Activated CD4-positive, CD25-positive, alpha-beta regulatory T cell (primary cell): ENCODE data around the gene NDUFB2.
"Not testable (repeated sequence)": the region's sequence is repeated elsewhere in the genome, so short reads cannot be mapped to it uniquely, and the experiment has no call there.

Experiments
- DNase-seq, 4 experiments: peaks; one replicate each; lab custom pipeline; 2025; lab: John Stamatoyannopoulos, UW

NDUFB2 gene

DNA sequence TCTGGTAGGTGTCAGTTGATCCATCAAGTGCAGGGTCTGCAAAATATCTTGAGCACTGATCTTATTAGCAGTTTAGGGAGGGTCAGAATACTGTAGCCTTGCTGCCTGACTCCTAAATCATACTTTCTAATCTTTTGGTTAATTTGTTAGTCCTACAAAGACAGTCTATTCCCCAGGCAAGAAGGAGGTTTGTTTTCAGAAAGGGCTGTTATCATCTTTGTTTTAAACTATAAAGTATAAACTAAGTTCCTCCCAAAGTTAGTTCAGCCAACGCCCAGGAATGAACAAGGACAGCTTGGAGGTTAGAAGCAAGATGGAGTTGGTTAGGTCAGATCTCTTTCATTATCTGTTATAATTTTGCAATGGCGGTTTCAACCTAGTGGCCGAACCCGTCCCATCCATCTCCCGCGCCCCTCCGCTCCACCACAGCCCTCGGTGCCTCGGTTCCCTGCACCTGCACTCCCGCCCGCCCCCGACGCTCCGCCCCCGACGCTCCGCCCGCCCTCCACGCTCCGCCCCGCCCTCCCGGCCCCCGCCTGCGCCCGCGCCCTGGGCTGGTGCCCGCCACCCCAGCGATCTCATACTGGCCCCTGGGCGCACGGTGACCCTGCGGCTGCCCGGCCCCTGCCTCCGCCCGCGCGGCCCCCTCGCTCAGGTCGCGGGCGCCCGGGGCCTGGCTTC lies 24.0 kb upstream of the NDUFB2 start, which contains the start of gene ADCK2:
TSS of gene ADCK2 (plus strand) at position 564 of the 681 bp plus-strand sequence. CDS start 386 bp downstream, outside the sequence.
- peak; percentile 43 to 53 (median 46) for DNase-seq

DNA sequence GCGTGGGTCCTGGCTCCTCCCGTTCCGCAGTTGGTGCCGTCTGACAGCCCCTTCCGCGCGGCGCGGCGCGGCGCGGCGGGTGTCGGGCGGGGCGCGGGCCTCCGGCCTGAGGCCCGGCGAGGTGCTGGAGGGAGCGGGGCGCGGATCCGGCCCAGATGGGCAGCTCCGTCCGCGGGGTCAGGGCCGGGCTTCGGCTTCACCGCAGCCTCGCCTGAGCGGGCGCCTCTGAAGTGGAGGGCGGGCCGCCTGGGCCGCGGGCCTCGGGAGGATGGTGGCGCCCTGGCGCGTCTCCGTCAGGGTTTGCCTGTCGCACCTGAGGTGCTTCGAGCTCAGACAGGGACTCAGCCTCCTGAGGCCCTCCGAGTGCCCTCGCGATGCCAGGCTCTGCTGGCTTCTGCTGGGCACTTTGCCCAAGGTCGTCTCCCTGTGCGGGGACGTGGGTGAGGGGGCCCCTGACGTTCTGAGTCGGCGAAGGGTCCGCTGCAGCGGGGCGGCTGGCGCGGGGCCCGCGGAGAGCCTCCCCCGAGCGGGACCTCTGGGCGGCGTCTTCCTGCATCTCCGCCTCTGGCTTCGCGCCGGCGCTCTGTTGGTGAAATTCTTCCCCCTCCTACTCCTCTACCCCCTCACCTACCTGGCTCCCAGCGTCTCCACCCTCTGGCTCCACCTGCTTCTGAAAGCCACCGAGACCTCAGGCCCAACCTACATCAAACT lies 23.3 kb upstream of the NDUFB2 start:
- DNase-seq, result peak; percentile 43 to 53 (median 46)

DNA sequence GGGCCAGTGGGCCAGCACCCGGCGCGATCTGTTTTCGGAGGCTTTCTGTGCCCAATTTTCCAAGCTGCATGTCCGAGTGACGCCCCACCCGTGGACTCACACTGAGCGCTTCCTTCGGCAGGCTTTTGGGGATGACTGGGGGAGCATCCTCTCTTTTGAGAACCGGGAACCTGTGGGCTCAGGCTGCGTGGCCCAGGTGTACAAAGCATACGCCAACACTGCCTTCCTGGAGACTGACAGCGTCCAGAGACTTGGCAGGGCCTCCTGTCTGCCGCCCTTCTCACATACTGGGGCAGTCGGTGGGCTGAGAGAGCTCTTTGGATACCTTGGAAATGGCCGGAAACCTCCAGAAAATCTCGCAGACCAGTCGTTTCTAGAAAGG lies 22.7 kb upstream of the NDUFB2 start:
- DNase-seq, result no peak

GRCh38 chr7:140674356-140674800 lies 22.1 kb upstream of the NDUFB2 start:
- no peak for DNase-seq

DNA sequence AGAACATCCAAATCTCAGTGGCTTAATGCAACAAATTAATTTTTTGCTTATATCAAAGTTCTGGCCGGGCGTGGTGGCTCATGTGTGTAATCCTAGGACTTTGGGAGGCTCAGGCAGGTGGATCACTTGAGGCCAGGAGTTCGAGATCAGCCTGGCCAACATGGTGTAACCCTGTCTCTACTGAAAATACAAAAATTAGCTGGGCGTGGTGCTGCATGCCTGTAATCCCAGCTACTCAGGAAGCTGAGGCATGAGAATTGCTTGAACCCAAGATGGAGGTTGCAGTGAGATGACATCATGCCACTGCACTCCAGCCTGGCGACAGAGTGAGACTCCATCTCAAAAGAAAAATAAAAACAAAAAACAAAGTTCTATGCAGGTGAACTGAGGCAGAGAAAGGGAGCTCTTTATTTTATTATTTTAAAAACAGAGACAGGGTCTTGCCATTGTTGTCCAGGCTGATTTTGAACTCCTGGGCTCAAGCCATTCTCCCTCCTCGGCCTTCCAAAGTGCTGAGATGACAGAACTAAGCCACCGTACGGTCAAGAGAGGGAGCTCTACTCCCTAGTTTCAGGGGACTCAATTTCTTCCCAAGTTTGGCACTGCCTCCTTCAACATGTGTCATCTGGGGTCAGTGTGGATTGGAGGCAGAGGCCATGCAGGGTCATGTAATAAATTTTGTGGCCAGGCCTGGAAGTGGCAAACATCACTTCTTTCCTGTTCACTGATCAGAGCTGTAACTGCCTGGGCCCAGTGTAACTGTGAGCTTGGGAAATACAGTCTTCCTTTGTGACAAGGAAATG lies 21.4 kb upstream of the NDUFB2 start:
- no peak for DNase-seq

GRCh38 chr7:140675726-140676125 lies 20.8 kb upstream of the NDUFB2 start:
- no peak for DNase-seq

GRCh38 chr7:140676306-140676705 lies 20.2 kb upstream of the NDUFB2 start:
- DNase-seq, result no peak

GRCh38 chr7:140676956-140677355 lies 19.6 kb upstream of the NDUFB2 start:
- not testable (repeated sequence) for DNase-seq

GRCh38 chr7:140677496-140677895 lies 19.0 kb upstream of the NDUFB2 start:
- no peak for DNase-seq

DNA sequence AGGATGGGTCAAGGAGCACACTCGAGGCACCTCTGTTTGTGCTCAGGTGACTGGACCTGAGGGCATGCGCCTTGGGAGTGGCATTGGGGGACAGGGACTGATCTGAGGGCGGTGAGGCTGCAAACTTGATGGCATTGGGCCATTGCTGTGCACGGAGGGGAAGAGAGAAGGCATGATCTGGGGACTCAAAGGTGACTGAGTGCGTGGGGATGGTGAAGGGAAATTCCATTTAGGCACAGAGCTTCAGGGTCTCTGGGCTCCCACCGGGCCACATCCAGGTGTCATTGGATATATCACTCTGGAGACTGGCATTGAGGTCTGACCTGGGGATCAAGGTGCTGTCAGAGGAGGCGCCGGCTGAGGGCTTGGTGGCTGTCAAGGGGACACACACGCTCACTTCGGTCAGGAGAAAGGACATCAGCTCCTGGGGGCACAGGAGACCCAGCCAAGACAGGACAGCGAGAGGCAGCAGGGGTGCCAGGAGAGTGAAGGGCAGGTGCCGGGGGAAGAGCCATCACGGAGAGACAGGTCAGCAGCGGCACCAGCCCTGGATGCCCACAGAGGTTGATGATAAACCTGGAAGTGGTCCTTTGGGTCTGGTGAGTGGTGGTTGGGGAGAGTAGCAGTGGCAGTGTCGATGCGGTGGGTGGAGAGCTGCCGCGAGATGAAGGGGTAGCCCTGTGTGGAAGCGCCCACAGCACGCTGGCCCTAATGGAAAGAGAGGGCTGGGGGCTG lies 18.3 kb upstream of the NDUFB2 start:
- no peak for DNase-seq

GRCh38 chr7:140678816-140679130 lies 17.7 kb upstream of the NDUFB2 start:
- DNase-seq, result no peak

GRCh38 chr7:140679186-140679585 lies 17.3 kb upstream of the NDUFB2 start:
- no peak for DNase-seq

DNA sequence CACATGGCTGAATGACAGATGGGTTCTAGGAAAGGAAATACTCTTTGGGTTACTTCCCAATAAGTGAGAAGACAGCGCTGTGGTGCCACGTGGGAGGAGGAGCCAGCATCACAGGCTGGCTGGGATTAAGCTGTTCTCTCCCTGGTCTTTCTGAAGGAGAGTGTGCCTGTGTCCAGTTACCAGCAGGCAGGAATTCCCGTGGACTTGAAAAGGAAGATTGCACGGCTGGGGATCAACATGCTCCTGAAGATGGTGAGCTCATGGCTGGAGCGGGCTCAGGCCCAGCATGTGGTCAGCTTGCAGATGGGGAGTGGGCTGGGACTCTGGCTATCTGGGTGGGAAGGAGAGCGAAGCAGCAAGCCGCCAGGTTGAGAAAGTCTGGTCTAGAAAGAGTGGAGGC lies 15.6 kb upstream of the NDUFB2 start:
- DNase-seq, result no peak

DNA sequence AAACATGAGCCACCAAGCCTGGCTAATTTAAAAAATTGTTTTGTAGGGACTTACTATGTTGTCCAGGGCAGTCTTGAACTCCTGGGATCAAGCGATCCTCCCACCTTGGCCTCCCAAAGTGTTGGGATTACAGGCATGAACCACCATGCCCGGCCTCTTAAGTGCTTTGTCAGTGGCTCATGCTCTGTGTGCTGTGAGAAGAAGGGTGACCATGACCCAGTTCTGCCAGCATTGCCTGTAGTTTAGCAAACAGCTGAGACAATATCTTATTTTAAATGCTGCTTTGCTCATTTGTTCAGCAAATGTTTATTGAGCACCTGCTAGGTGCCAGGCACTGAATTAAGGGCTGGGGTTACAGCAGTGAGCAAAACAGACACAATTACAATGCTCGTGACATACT lies 14.7 kb upstream of the NDUFB2 start:
- DNase-seq, result no peak

DNA sequence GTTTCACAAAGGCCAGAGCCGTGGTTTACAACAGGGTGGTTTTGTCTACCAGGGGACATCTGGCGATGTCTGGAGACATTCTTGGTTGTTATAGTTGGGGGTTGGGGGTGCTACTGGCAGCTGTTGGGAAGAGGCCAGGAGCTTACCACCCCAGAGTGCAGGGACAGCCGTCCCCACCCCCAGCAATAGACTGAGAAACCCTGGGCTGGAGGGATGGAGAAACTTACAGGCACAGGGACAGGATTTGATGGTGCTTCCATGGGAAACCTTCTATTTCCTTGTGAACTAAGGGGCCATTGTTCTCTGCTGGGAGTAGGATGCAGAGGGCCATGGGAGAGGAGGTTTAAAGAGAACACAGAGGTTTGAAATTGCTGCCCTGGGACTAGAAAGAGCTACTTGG lies 12.9 kb upstream of the NDUFB2 start:
- no peak for DNase-seq

DNA sequence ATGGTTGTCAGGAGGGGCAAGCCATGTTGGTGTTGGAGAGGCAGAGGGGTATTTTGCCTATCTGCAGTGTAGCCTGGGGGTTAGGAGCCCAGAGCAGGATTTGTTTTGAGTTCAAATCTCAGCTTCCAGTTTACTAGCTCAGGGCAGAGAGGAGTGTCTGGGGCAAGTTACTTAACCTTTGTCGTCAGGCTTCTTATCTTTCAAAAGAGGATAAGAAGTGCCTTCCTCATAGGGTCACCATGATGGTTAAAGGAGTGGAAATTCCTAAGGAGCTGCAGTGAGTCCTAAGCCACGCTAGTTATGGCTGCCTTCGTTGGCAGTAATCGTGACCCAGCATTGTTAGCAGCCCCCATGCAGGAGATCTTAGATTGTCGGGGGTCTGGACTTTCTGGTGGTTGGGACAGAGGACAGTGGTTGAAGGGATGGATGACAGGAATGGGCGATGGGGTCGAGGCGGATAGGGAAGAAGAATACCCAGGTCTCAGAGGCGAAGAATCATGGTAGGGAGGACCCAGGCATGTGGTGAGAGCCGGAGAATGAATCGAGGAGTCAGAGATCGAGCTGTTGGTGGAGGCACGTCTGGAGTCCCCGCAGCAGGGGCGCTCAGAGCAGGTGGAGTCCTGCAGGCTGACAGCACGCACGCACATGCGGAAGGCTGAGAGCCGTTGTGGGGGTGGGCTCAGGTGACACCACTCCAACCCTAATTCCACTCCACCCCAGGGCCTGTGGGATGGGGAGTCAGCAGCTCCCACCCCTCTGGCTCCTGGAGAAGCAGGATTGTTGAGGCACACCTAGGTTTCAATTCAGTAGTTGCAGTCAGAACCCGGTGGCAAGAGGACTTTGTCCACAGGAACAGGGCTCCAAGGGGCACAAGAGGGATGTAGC lies 12.2 kb upstream of the NDUFB2 start:
- no peak for DNase-seq

- no peak for DNase-seq
Measured at GRCh38 chr7:140685407-140686087, 11.0 kb upstream of the NDUFB2 start.

DNA sequence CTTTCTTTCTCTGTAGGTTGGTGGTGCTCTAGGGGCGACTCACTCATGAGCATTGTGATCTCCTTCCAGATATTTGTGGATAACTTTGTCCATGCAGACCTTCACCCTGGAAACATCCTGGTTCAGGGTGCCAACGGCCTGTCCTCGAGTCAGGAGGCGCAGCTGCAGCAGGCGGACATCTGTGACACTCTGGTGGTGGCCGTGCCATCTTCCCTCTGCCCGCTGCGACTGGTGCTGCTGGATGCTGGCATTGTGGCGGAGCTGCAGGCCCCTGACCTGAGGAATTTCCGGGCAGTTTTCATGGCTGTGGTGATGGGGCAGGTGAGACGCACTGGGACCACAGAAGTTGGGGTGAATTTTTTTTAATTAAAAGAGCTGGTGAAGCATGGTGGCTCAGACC lies 9.6 kb upstream of the NDUFB2 start:
- DNase-seq, result no peak

GRCh38 chr7:140688341-140688740 lies 8.2 kb upstream of the NDUFB2 start:
- DNase-seq, result no peak
